DND-41 (cell line): ENCODE data around the gene SYNC.

Experiments
- CTCF ChIP-seq: IDR thresholded peaks from 2 replicates; pipeline ENCODE4 v1.5.1; 2012; ENCODE audit warnings: borderline replicate concordance, low read length, moderate library complexity, mild to moderate bottlenecking; ENCODE audit not compliant: poor library complexity, severe bottlenecking; ENCODE audit errors: extremely low read depth
- EZH2 ChIP-seq: IDR thresholded peaks from 3 replicates; pipeline ENCODE4 v1.6.1; 2012; ENCODE audit warnings: borderline replicate concordance, low read depth, mild to moderate bottlenecking, moderate library complexity, low read length, inconsistent platforms; ENCODE audit not compliant: severe bottlenecking

- no peak for TF ChIP-seq CTCF
- TF ChIP-seq EZH2: no peak
These were observed 13.3 kb upstream of the SYNC start for GRCh38 chr1:32715901-32716311.
